ENCODE data around the gene CAMSAP1.

The CAMSAP1 gene

GRCh38 chr9:135827866-135828580, 79.3 kb downstream of the CAMSAP1 start:
- DNase-seq = no peak

- DNase-seq = no peak
Measured at GRCh38 chr9:135827301-135827700, 80.0 kb downstream of the CAMSAP1 start.

- no peak for DNase-seq
Measured at GRCh38 chr9:135826188-135826545, 81.2 kb downstream of the CAMSAP1 start.

GRCh38 chr9:135825435-135826187, 81.7 kb downstream of the CAMSAP1 start:
- DNase-seq = no peak

GRCh38 chr9:135823036-135823435, 84.3 kb downstream of the CAMSAP1 start:
- DNase-seq = no peak

GRCh38 chr9:135822374-135822755, 85.0 kb downstream of the CAMSAP1 start:
- no peak for DNase-seq

GRCh38 chr9:135821733-135822373, 85.5 kb downstream of the CAMSAP1 start:
- no peak for DNase-seq

- no peak for DNase-seq
Measured at GRCh38 chr9:135821116-135821515, 86.2 kb downstream of the CAMSAP1 start.

- no peak for DNase-seq
Measured at GRCh38 chr9:135820661-135821060, 86.7 kb downstream of the CAMSAP1 start.

GRCh38 chr9:135819905-135820304, 87.4 kb downstream of the CAMSAP1 start:
- no peak for DNase-seq

GRCh38 chr9:135818718-135819475, 88.4 kb downstream of the CAMSAP1 start:
- DNase-seq = no peak

- no peak for DNase-seq
Measured at GRCh38 chr9:135817951-135818717, 89.2 kb downstream of the CAMSAP1 start.

- no peak for DNase-seq
Measured at GRCh38 chr9:135816651-135816970, 90.7 kb downstream of the CAMSAP1 start.

- no peak for DNase-seq
Measured at GRCh38 chr9:135815830-135816650, 91.3 kb downstream of the CAMSAP1 start.

- DNase-seq = no peak
Measured at GRCh38 chr9:135815413-135815812, 91.9 kb downstream of the CAMSAP1 start.

GRCh38 chr9:135814421-135815095, 92.8 kb downstream of the CAMSAP1 start:
- no peak for DNase-seq

- DNase-seq = no peak
Measured at GRCh38 chr9:135813671-135814290, 93.6 kb downstream of the CAMSAP1 start.

GRCh38 chr9:135812961-135813360, 94.4 kb downstream of the CAMSAP1 start:
- DNase-seq = no peak

- no peak for DNase-seq
Measured at GRCh38 chr9:135811801-135812200, 95.5 kb downstream of the CAMSAP1 start.

- DNase-seq = no peak
Measured at GRCh38 chr9:135810806-135811575, 96.4 kb downstream of the CAMSAP1 start.

All from stimulated activated CD8-positive, alpha-beta memory T cell treated with anti-CD3 and anti-CD28 coated beads, Interleukin-4, amount 100 ng/mL, for 48 hours (primary cell).